ENCODE measurements around the gene IGFL1.

Gene IGFL1

DNA sequence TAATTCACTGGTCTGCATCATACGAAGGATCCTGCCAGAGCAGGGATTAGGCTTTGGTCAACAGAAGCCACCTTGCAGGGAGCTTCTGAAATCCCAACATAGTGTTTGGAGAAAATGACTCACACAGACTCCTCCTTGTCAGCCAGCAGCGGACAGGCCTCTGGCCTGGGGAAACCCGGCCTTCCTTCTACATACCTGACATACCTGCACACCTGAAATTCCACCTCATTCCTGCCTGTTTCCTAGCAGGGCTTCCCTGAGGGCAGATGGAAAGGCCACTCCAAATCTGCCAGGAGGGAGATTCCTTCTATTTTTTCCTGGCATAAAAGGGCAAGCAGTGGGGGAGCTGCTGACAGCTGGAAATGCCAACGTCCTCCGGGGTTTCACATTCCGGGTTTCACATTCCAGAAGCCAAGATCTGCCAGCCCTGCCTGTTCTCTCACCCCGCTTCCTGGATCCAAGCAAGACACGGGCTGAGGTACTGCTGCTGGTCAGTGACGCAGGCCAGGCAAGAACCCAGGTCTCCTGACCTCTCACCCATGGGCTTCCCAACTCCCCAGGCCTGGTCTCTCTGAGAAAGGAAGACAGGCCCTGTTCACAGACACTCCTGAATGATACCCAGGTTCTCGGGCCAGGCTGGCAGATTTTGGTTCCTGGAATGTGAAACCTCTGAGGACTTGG is 18.2 kb upstream of the IGFL1 start:
- TF ChIP-seq GATA3 (IDR thresholded peaks at IDR 0.05; ENCODE audit: low read depth, low read length) (no peak), GATA2 (IDR thresholded peaks at IDR 0.05; ENCODE audit: low read depth, low read length) (no peak)

- TF ChIP-seq GATA3 (IDR thresholded peaks at IDR 0.05; ENCODE audit: low read depth, low read length) (no peak), GATA2 (IDR thresholded peaks at IDR 0.05; ENCODE audit: low read depth, low read length) (no peak)
These were observed 16.4 kb upstream of the IGFL1 start for GRCh38 chr19:46213156-46213555.

DNA sequence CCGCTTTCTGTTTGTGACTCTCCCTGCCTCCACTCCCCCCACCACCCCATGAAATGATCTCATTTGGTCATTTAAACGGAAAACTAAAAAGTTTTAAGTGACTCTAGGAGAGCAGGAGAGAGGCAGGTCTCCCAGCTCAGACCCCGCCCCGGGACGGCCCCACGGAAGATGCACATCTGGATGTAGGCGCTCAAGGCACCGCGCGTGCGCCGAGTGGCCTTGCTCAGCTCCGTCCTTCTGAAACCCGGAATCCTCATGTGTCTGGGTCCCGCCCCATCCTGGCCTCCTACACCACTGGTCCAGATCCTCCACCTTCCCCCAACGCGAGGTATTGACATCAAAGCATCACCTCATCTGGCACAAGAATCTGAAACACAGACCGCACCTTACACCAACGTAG is 15.7 kb upstream of the IGFL1 start:
- TF ChIP-seq GATA2 (IDR thresholded peaks at IDR 0.05; ENCODE audit: low read depth, low read length) (no peak), GATA3 (IDR thresholded peaks at IDR 0.05; ENCODE audit: low read depth, low read length) (no peak)

- no peak for TF ChIP-seq GATA3 (IDR thresholded peaks at IDR 0.05; ENCODE audit: low read depth, low read length)
- no peak for TF ChIP-seq GATA2 (IDR thresholded peaks at IDR 0.05; ENCODE audit: low read depth, low read length)
These were observed 12.9 kb upstream of the IGFL1 start for GRCh38 chr19:46216612-46217011.

GRCh38 chr19:46217476-46217875 is 12.1 kb upstream of the IGFL1 start:
- TF ChIP-seq GATA2 (IDR thresholded peaks at IDR 0.05; ENCODE audit: low read depth, low read length) (no peak), GATA3 (IDR thresholded peaks at IDR 0.05; ENCODE audit: low read depth, low read length) (no peak)

DNA sequence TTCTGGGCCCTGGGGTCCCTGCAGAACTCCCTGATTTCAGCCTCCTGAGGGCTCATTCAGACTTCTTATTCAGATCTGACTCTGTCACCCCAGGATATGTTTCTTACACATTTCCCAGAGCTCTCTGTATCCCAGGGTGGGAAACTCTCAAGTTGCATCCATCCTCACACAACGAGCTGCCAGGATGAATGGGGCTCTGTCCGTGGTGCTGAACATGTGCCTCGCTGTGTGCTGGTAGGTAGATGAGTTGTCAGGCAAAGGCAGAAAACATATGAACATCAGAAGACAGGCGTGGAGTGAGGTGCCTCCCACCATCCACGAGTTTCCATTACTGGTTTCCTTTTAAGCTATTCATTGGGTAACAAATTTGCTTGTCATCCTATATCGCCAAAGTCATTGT is 11.4 kb upstream of the IGFL1 start:
- TF ChIP-seq GATA2 (IDR thresholded peaks at IDR 0.05; ENCODE audit: low read depth, low read length): no peak
- TF ChIP-seq GATA3 (IDR thresholded peaks at IDR 0.05; ENCODE audit: low read depth, low read length): no peak

DNA sequence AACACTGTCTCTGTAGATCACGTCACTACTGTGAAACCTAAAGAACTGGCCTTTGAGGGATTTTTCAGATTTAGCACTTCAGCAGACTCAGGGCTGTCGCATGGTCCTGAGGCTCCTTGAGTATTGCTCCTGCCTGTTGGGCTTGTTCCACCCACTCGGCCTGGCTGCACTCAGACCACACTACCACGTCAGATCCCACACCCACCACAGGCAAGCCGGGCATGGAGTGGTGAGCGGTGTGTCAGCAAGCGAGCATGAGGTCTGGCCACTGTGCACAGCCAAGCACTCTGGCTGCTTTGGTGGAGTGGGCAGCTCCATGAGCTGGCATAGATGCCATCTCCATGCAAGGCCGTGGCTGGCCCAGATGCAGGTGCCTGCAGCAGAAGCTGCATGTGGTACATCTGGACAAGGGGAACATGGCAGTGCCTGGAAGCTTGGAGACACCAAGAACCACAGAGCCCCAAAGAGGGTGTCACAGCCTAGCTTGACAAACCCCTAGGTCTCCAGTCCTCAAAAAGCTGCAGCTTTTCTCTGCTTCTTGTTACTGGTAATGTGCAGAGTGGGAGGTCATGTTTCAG is 9.4 kb upstream of the IGFL1 start:
- no peak for TF ChIP-seq GATA3 (IDR thresholded peaks at IDR 0.05; ENCODE audit: low read depth, low read length)
- TF ChIP-seq GATA2 (IDR thresholded peaks at IDR 0.05; ENCODE audit: low read depth, low read length): no peak

DNA sequence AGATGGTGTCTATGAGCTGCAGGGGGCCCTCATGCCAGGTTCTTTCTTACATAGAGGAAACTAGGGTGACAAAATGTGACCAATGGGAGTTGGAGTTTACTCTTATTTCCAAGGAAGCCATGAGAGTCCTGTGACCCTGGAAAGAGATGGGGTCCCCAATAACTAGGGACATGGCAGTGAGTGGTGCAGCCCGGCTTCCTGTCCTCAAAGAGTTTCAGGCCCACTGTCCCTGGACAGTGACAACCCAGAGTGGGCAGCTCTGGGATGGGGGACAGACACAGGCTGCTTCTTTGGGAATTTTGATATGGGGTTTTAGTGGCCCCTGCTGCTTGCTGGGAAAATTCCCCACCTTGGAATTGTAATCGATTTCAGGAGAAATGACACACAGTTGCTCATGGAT is 8.4 kb upstream of the IGFL1 start:
- TF ChIP-seq GATA3 (IDR thresholded peaks at IDR 0.05; ENCODE audit: low read depth, low read length): no peak
- TF ChIP-seq GATA2 (IDR thresholded peaks at IDR 0.05; ENCODE audit: low read depth, low read length): no peak

- TF ChIP-seq GATA3 (IDR thresholded peaks at IDR 0.05; ENCODE audit: low read depth, low read length) (no peak), GATA2 (IDR thresholded peaks at IDR 0.05; ENCODE audit: low read depth, low read length) (no peak)
These were observed 7.4 kb upstream of the IGFL1 start for GRCh38 chr19:46221981-46222610.

DNA sequence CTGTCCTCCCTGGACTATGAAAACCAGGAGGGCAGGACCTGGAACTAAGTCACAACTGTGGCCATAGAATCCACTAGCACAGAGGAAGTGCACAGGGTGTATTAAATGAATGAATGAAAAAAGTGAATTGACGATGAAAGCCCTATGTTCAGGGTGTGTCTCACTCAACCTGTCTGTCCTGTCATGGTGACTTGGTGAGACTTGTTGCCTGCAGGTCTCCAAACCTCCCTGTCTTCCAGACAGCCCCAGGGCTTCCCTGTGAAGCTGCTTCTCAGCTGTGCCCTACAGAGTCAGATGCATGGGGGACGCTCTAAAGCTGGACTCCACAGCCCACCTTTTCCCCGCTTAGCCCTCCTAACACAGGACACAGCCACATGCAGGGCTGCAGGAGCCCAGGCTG is 4.8 kb upstream of the IGFL1 start:
- TF ChIP-seq GATA3 (IDR thresholded peaks at IDR 0.05; ENCODE audit: low read depth, low read length) (no peak), GATA2 (IDR thresholded peaks at IDR 0.05; ENCODE audit: low read depth, low read length) (no peak)

GRCh38 chr19:46225558-46226004 is 4.0 kb upstream of the IGFL1 start:
- no peak for TF ChIP-seq GATA2 (IDR thresholded peaks at IDR 0.05; ENCODE audit: low read depth, low read length)
- TF ChIP-seq GATA3 (IDR thresholded peaks at IDR 0.05; ENCODE audit: low read depth, low read length): no peak

- TF ChIP-seq GATA2 (IDR thresholded peaks at IDR 0.05; ENCODE audit: low read depth, low read length) (no peak), GATA3 (IDR thresholded peaks at IDR 0.05; ENCODE audit: low read depth, low read length) (no peak)
These were observed 3.0 kb upstream of the IGFL1 start for GRCh38 chr19:46226438-46226973.

GRCh38 chr19:46232029-46232428 is 2.5 kb downstream of the IGFL1 start:
- TF ChIP-seq GATA2 (IDR thresholded peaks at IDR 0.05; ENCODE audit: low read depth, low read length): no peak
- no peak for TF ChIP-seq GATA3 (IDR thresholded peaks at IDR 0.05; ENCODE audit: low read depth, low read length)

DNA sequence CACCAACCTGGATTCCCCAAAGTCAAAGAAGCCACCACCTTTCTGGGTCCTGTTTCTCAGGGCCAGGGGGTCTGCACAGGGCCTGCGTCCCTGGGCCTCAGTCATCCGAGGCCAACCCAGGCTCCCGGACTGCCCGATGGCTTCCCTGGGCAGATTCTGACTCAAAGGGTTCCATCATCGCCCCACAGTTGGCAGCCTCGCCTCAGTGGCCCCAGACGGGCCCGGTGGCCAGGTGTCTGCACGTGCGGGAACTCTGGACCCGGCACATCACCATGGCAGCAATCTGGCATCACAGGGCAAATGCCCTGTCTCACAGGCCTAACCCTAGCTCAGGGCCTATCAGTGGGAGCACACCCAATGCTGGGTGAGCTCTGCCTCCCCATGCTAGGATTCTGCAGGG is 2.9 kb downstream of the IGFL1 start:
- TF ChIP-seq GATA2 (IDR thresholded peaks at IDR 0.05; ENCODE audit: low read depth, low read length) (no peak), GATA3 (IDR thresholded peaks at IDR 0.05; ENCODE audit: low read depth, low read length) (no peak)

All from SH-SY5Y (cell line).